ENCODE data around the gene POLRMT.

DNA sequence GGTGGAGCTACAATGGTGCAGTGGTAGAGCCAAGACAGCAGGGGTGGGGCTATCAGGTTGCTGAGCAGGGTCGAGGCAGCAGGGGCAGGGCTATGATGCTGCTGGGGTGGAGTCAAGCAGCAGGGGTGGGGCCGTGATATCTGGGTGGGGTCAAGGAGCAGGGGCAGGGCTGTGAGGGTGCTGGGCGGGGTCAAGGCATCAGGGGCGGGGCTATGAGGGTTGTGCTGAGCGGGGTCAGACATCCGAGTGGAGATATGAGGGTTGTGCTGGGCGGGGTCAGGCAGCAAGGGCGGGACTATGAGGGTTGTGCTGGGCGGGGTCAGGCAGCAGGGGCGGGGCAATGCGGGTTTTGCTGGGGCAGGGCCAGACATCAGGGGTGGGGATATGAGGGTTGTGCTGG, 29.0 kb downstream of the POLRMT start:
- TF ChIP-seq, protein P1, sequence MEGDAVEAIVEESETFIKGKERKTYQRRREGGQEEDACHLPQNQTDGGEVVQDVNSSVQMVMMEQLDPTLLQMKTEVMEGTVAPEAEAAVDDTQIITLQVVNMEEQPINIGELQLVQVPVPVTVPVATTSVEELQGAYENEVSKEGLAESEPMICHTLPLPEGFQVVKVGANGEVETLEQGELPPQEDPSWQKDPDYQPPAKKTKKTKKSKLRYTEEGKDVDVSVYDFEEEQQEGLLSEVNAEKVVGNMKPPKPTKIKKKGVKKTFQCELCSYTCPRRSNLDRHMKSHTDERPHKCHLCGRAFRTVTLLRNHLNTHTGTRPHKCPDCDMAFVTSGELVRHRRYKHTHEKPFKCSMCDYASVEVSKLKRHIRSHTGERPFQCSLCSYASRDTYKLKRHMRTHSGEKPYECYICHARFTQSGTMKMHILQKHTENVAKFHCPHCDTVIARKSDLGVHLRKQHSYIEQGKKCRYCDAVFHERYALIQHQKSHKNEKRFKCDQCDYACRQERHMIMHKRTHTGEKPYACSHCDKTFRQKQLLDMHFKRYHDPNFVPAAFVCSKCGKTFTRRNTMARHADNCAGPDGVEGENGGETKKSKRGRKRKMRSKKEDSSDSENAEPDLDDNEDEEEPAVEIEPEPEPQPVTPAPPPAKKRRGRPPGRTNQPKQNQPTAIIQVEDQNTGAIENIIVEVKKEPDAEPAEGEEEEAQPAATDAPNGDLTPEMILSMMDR (IDR thresholded peaks at IDR 0.05; ENCODE audit: low read depth, low read length, missing input control): no peak
- TF ChIP-seq SP1 (IDR thresholded peaks at IDR 0.05) (no peak), GABPA (IDR thresholded peaks at IDR 0.05 in 1 of 2, conservative IDR thresholded peaks at IDR 0.05 in 1 of 2) (no peak), RAD21 (IDR thresholded peaks at IDR 0.05) (no peak), JUND (IDR thresholded peaks at IDR 0.05) (no peak)
- TF ChIP-seq, protein P2, sequence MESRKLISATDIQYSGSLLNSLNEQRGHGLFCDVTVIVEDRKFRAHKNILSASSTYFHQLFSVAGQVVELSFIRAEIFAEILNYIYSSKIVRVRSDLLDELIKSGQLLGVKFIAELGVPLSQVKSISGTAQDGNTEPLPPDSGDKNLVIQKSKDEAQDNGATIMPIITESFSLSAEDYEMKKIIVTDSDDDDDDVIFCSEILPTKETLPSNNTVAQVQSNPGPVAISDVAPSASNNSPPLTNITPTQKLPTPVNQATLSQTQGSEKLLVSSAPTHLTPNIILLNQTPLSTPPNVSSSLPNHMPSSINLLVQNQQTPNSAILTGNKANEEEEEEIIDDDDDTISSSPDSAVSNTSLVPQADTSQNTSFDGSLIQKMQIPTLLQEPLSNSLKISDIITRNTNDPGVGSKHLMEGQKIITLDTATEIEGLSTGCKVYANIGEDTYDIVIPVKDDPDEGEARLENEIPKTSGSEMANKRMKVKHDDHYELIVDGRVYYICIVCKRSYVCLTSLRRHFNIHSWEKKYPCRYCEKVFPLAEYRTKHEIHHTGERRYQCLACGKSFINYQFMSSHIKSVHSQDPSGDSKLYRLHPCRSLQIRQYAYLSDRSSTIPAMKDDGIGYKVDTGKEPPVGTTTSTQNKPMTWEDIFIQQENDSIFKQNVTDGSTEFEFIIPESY (IDR thresholded peaks at IDR 0.05): no peak
- TF ChIP-seq, protein P3, sequence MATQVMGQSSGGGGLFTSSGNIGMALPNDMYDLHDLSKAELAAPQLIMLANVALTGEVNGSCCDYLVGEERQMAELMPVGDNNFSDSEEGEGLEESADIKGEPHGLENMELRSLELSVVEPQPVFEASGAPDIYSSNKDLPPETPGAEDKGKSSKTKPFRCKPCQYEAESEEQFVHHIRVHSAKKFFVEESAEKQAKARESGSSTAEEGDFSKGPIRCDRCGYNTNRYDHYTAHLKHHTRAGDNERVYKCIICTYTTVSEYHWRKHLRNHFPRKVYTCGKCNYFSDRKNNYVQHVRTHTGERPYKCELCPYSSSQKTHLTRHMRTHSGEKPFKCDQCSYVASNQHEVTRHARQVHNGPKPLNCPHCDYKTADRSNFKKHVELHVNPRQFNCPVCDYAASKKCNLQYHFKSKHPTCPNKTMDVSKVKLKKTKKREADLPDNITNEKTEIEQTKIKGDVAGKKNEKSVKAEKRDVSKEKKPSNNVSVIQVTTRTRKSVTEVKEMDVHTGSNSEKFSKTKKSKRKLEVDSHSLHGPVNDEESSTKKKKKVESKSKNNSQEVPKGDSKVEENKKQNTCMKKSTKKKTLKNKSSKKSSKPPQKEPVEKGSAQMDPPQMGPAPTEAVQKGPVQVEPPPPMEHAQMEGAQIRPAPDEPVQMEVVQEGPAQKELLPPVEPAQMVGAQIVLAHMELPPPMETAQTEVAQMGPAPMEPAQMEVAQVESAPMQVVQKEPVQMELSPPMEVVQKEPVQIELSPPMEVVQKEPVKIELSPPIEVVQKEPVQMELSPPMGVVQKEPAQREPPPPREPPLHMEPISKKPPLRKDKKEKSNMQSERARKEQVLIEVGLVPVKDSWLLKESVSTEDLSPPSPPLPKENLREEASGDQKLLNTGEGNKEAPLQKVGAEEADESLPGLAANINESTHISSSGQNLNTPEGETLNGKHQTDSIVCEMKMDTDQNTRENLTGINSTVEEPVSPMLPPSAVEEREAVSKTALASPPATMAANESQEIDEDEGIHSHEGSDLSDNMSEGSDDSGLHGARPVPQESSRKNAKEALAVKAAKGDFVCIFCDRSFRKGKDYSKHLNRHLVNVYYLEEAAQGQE (IDR thresholded peaks at IDR 0.05): no peak

Measured in liver (tissue), 3 donors.